ENCODE results near the gene ADSL. TPM values are rescaled to one million over a fixed set of nuclear protein-coding genes. Genes with fewer than 3 reads are reported as not detected.

The ADSL gene
- total RNA-seq, 2 donors from 2014 or later: 35.5 to 47.1 TPM

- peak; percentile 78 for DNase-seq (ENCODE audit: low spot score)
- intact Hi-C loops (cut with DNase I): no loop called here
Measured at GRCh38 chr22:40423882-40424640, 77.8 kb downstream of the ADSL start.

DNA sequence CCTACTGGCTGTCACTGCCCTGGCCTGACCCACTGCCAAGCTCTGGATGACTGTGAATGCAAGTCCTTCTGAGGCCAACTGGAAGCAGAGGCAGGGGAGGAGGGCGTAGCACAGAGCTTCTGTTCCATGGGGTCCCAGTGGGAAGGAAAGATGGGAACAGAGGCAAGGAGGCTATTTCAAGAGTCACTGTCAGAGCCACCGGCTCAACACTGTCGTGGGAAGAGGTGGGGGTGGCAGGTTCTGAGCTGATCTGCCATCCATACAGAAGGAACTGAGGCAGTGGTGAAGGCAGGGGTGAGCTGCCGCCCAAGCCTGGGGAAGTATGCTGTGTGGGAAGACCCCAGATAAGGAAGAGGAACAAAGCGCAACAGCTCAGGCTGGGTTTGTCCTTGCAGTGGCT lies 78.8 kb downstream of the ADSL start:
- intact Hi-C loops (cut with DNase I): no loop called here
- DNase-seq (ENCODE audit: low spot score): peak; percentile 73

DNA sequence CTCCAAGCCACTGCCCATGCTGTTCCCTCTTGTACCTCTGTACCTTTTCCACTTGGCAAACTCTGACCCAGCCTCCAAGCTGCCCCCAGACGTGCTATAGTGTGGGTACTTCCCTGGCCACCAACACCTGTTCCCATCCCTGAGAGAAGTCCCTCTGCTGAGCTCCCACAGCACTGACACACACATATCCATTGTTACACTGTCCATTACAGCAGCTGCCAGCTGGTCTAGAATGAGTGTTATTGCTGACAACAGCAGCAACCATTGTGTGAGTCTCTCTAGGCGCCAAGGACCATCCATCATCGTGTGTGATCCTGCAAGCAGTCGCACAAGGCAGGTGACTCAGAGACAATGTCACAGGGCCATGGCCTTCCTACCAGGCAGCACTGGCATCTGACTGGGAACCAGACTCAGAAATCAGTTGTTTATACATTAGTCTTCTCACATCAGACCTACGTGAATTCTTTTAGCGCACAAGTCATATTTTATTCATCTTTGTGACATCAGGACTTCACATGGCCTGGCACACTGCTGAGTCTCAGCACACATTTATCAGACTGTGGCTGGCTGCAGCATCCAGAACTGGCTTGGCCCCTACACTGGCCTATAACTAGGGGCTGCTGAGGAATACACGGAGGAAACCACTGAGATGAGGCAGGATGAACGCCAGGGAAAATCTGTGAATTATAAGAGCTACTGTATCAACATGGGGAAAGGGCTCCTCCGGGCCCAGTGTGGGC lies 80.5 kb downstream of the ADSL start:
- DNase-seq (ENCODE audit: low spot score): peak; percentile 35
- intact Hi-C loops (cut with DNase I): no loop called here

DNA sequence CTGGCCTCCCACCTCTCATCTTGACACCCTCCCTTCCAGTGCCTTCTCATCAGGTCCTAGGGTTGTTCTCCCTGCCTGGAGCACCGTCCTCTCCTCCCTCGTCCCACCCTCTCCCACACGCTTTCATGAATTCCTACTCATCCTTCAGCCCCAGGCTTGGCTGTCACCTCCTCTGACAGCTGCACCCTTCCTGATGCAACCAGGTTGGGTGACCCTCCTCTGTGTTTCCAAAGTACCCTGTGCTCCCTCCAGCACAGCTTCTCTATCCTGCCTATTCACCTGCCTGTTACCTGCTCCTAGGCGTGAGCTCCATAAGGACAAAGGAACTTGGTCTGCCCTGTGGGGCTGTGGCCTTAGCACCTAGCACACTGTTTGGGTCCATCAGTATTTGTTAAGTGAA lies 82.5 kb downstream of the ADSL start:
- DNase-seq (ENCODE audit: low spot score): peak; percentile 59
- intact Hi-C loops (cut with DNase I): no loop called here

DNA sequence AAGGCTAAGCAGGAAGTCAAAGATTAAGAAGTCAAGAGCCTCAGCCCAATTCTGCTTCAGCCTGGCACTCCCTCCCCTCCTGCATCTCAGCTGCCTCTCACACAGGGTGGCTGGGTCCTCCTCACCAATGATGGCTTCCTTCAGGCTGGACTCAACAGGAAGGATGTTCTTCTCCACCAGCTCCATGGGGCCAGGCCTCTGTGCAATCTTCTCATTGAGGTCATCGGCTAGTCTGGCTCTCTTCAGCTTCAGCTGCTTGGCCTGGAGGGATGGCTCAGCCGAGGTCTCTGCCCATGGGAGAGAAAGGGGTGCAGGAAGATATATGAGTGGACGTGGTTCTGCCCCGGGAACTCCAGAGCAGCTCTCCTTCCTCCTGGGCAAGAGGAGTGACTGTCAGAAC lies 83.2 kb downstream of the ADSL start:
- intact Hi-C loops (cut with DNase I): no loop called here

GRCh38 chr22:40430991-40431390 lies 84.7 kb downstream of the ADSL start:
- DNase-seq (ENCODE audit: low spot score): peak; percentile 34
- intact Hi-C loops (cut with DNase I): no loop called here

More for the DNA sequence above, 83.2 kb downstream of the ADSL start:
- peak; percentile 62 for DNase-seq (ENCODE audit: low spot score)

DNA sequence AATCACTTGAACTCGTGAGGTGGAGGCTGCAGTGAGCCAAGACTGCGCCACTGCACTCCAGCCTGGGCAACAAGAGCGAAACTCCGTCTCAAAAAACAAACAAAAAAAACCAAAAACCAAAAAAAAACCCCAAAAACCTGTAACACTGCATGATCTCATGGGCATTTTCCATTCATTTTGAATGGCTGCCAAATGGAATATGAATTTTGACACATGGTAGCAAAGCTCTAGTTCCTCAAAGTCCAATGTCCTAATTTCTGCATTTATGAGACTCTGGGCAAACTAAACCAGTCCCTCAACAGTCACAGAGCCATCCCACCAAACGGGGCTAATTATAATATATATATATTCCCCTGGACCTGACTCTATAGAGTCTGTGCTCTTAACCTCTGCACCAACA lies 85.9 kb downstream of the ADSL start:
- DNase-seq (ENCODE audit: low spot score): no peak
- intact Hi-C loops (cut with DNase I): no loop called here

- DNase-seq (ENCODE audit: low spot score): no peak
- intact Hi-C loops (cut with DNase I): no loop called here
Measured at GRCh38 chr22:40432625-40433024, 86.3 kb downstream of the ADSL start.

GRCh38 chr22:40433416-40434090 lies 87.3 kb downstream of the ADSL start:
- intact Hi-C loops (cut with DNase I): loop anchor here in 1 of 2 donors (2.0 kb wide), 1 partner anchor 205 kb away; no protein-coding TSS in a partner anchor
- DNase-seq (ENCODE audit: low spot score): no peak

- no peak for DNase-seq (ENCODE audit: low spot score)
- intact Hi-C loops (cut with DNase I): loop anchor here in 1 of 2 donors (2.0 kb wide), 1 partner anchor 205 kb away; no protein-coding TSS in a partner anchor
Measured at GRCh38 chr22:40434106-40434505, 87.8 kb downstream of the ADSL start.

DNA sequence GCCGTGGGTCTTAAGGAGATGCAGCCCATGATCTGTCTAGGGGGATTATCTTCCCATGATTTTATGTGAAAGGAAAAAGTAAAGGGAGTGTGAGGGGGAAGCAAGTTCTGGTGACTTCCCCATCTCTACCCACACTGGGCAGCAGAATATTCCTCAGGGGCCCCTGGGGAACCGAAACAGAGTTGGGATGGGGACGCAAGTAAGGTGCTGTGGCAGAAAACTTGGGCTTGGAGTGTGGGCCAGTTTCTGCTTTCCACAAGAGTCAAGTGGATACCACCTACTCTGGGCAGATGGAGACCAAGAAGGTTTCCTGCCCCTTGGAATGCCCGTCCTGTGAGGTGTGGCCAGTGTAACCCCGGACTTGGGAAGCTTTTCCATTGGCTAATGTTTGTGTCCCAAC lies 88.4 kb downstream of the ADSL start:
- intact Hi-C loops (cut with DNase I): loop anchor here (2.0 to 5.0 kb wide), 2 partner anchors 204 to 208 kb away; no protein-coding TSS in a partner anchor
- peak; percentile 50 for DNase-seq (ENCODE audit: low spot score)

- intact Hi-C loops (cut with DNase I): loop anchor here (1.0 to 5.0 kb wide), 2 partner anchors 27 to 206 kb away; no protein-coding TSS in a partner anchor
- DNase-seq (ENCODE audit: low spot score): no peak
Measured at GRCh38 chr22:40436505-40437431, 90.5 kb downstream of the ADSL start.

Other genes with a start within 250 kb of the ADSL start
- 10 to 100 TPM; 44.3 to 44.9 TPM for gene TNRC6B, start 168.6 kb upstream of the ADSL start, total RNA-seq
- 10 to 100 TPM; 33.2 to 40.3 TPM for gene SGSM3, start 24.1 kb downstream of the ADSL start, total RNA-seq